Measurements from ENCODE around the gene BRD7. TPM values are rescaled to one million over a fixed set of nuclear protein-coding genes. Genes with fewer than 3 reads are reported as not detected.
A peak's percentile ranks its signal among the peaks of the same experiment; 100 is the strongest.
"Not testable (repeated sequence)": the region's sequence is repeated elsewhere in the genome, so short reads cannot be mapped to it uniquely, and the experiment has no call there.

Gene BRD7
- total and polyA plus RNA-seq, 7 experiments from 2014 or later: 34.5 to 91.1 (median 84.4) TPM

DNA sequence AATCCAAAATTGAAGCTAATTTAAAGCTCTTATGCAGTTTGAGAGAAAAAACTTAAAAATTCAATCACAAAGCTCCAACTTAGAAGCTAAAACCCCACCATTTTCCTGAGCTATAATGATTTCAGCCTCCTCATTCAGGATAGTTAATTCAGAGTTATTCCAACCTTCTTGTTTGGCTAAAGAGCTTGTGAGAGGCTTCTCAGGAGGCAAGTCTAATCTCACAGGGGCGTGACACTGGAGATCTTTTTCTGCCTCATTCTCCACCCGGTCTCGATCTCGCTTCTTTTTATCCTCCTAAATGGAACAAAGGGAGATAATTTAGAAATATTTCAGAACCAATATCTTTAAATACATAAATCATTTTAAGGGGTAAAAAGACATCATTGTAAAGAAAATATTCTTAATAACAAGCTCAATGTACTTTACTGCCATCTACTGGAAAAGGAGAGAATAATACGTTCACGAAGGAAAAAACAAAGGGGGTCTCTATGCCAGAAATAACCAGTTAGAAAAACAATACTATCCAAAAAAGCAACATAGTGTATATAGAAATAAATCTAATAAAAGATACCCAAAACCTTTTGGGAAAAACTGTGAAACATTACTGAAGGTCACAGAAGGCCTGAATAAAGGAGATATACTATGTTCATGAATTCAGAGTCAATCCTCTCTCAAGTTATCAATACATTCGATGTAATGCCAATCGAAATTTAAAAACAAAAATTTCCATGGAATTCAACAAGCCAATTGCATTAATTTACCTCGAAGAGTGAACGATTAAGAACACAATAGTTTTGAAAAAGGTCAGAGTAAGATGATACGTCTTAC, 13.9 kb downstream of the BRD7 start:
- H3K4me1 Mint-ChIP-seq: peaks cover 9 to 41% (median 25%) of the 10 kb centered on the region in 7 donors
- no peaks in the 10 kb centered on the region for H3K9me3 ChIP-seq (ENCODE audit: control insufficient read depth in 2 of 3, low read length in 3 of 3)
- peak overlapping the region in 8 of 9 donors; percentile 2 to 91 (median 68) for H3K27ac Mint-ChIP-seq
- peaks cover 4 to 44% (median 20%) of the 10 kb centered on the region in 3 experiments for H3K36me3 ChIP-seq (ENCODE audit: control insufficient read depth in 2 of 3, insufficient read depth in 3 of 3, low read length in 3 of 3)
- ChIA-PET CTCF (interaction anchor here (0.6 to 9.4 kb wide), 25 partner anchors 9 to 452 kb away, joined by 3 to 203 read pairs (median 4); partner anchors contain the start of genes ADCY7, CNEP1R1 and SNX20), POLR2A (interaction anchor here (1.0 to 8.5 kb wide), 6 partner anchors 16 to 195 kb away, joined by 3 to 80 read pairs (median 6); partner anchors contain the start of gene ADCY7)
- peak overlapping the region; percentile 31 for H3K27ac ChIP-seq (ENCODE audit: low read depth, low read length)
- no peaks in the 10 kb centered on the region for H3K27me3 Mint-ChIP-seq
- no peak overlapping the region for H3K4me3 ChIP-seq (ENCODE audit: low read length)
- intact Hi-C loops (cut with micrococcal nuclease): loop anchor here (1.0 kb wide), 6 partner anchors 20 to 331 kb away; no protein-coding TSS in a partner anchor
- DNase-seq (peak in 5 of 9 donors; percentile 32 to 63 (median 51)), ATAC-seq (peak; percentile 68)
- H3K4me1 ChIP-seq (ENCODE audit: control insufficient read depth in 2 of 2, insufficient read depth in 2 of 2, low read length in 2 of 2): no peaks in the 10 kb centered on the region
- no peaks in the 10 kb centered on the region for H3K9me3 Mint-ChIP-seq
- peaks cover 10 to 23% (median 17%) of the 10 kb centered on the region in 5 donors for H3K36me3 Mint-ChIP-seq
- H3K27me3 ChIP-seq (ENCODE audit: control insufficient read depth in 2 of 2, insufficient read depth in 2 of 2, low read length in 2 of 2): no peaks in the 10 kb centered on the region
- peak overlapping the region in 1 of 10 donors; percentile 21 for H3K4me3 Mint-ChIP-seq

DNA sequence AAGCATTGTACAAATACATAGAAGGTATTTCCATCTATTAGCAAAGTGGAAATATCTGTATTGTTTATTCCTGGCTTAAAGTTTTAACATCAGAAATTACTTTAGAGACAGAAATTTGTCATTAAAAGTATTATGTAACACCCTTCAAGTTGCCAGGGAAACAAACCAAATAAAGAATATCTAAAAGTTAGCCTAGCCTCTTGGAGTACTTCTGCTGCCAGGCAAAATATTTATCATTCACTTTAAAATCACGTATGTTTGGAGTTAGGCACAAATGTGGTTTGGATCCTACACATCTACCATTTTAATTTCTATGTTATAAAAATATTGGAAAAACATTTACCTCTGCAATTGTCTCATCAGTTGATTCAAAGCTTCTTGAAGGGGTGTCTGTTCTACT, 14.7 kb downstream of the BRD7 start:
- Histone ChIP-seq H3K27ac (ENCODE audit: low read depth, low read length) (no peak overlapping the region), H3K9me3 (ENCODE audit: control insufficient read depth in 2 of 3, low read length in 3 of 3) (no peaks in the 10 kb centered on the region), H3K4me3 (ENCODE audit: low read length) (no peak overlapping the region), H3K4me1 (ENCODE audit: control insufficient read depth in 2 of 2, insufficient read depth in 2 of 2, low read length in 2 of 2) (no peaks in the 10 kb centered on the region), H3K36me3 (ENCODE audit: control insufficient read depth in 2 of 3, insufficient read depth in 3 of 3, low read length in 3 of 3) (peaks cover 4 to 46% (median 24%) of the 10 kb centered on the region in 3 experiments), H3K27me3 (ENCODE audit: control insufficient read depth in 2 of 2, insufficient read depth in 2 of 2, low read length in 2 of 2) (no peaks in the 10 kb centered on the region)
- no peak for DNase-seq
- peaks cover 12 to 31% (median 24%) of the 10 kb centered on the region in 5 donors for H3K36me3 Mint-ChIP-seq
- H3K9me3 Mint-ChIP-seq: peaks cover 0 to 4% (median 0%) of the 10 kb centered on the region in 11 donors
- POLR2A ChIA-PET: interaction anchor here (1.0 to 8.5 kb wide), 7 partner anchors 13 to 88 kb away, joined by 3 to 80 read pairs (median 6); partner anchors contain the start of gene ADCY7
- H3K4me1 Mint-ChIP-seq: peaks cover 7 to 34% (median 17%) of the 10 kb centered on the region in 7 donors
- CTCF ChIA-PET: interaction anchor here (0.7 to 9.4 kb wide), 21 partner anchors 10 to 452 kb away, joined by 3 to 203 read pairs (median 5); partner anchors contain the start of genes ADCY7 and CNEP1R1
- H3K4me3 Mint-ChIP-seq: no peak overlapping the region
- intact Hi-C loops (cut with micrococcal nuclease): no loop called here
- H3K27ac Mint-ChIP-seq: peak overlapping the region in 2 of 9 donors; percentile 45 to 54
- H3K27me3 Mint-ChIP-seq: no peaks in the 10 kb centered on the region
- ATAC-seq: no peak

DNA sequence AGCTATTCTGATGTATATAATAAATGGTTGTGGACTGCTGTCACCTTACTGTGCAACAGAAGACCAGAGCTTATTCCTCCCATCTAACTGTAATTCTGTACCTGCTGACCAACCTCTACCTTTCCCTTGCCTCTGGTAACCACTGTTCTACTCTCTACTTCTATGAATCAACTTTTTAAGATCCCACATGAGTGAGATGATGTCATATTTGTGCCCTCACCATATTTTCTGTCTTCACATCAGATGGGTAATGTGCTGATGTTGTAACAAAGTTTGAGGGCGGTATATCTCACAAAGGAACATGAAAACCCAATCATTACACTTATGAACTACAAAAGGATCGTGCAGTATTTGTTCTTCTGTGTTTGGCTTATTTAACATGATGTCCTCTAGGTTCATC, 16.8 kb downstream of the BRD7 start:
- peaks cover 4 to 39% (median 24%) of the 10 kb centered on the region in 3 experiments for H3K36me3 ChIP-seq (ENCODE audit: control insufficient read depth in 2 of 3, insufficient read depth in 3 of 3, low read length in 3 of 3)
- H3K27me3 Mint-ChIP-seq: no peaks in the 10 kb centered on the region
- no peak overlapping the region for H3K4me3 ChIP-seq (ENCODE audit: low read length)

GRCh38 chr16:50351116-50351515, 17.7 kb downstream of the BRD7 start:
- ATAC-seq (no peak), DNase-seq (no peak)
- no peak overlapping the region for H3K4me3 ChIP-seq (ENCODE audit: low read length)
- ChIA-PET CTCF (interaction anchor here (0.7 to 9.4 kb wide), 3 partner anchors 12 to 302 kb away, joined by 3 to 203 read pairs (median 7); no protein-coding TSS in a partner anchor), POLR2A (interaction anchor here (7.5 to 8.5 kb wide), 2 partner anchors 13 to 23 kb away, joined by 74 to 80 read pairs; no protein-coding TSS in a partner anchor)
- no peaks in the 10 kb centered on the region for H3K4me1 ChIP-seq (ENCODE audit: control insufficient read depth in 2 of 2, insufficient read depth in 2 of 2, low read length in 2 of 2)
- Mint-ChIP-seq H3K27me3 (no peaks in the 10 kb centered on the region), H3K27ac (peak overlapping the region in 3 of 9 donors; percentile 54 to 89 (median 62)), H3K36me3 (peaks cover 26 to 55% (median 40%) of the 10 kb centered on the region in 5 donors), H3K4me1 (peaks cover 12 to 26% (median 20%) of the 10 kb centered on the region in 7 donors), H3K9me3 (peaks cover 0 to 12% (median 0%) of the 10 kb centered on the region in 11 donors), H3K4me3 (no peak overlapping the region)
- H3K36me3 ChIP-seq (ENCODE audit: control insufficient read depth in 2 of 3, insufficient read depth in 3 of 3, low read length in 3 of 3): peaks cover 4 to 39% (median 24%) of the 10 kb centered on the region in 3 experiments
- intact Hi-C loops (cut with micrococcal nuclease): no loop called here
- H3K9me3 ChIP-seq (ENCODE audit: control insufficient read depth in 2 of 3, low read length in 3 of 3): no peaks in the 10 kb centered on the region
- H3K27me3 ChIP-seq (ENCODE audit: control insufficient read depth in 2 of 2, insufficient read depth in 2 of 2, low read length in 2 of 2): no peaks in the 10 kb centered on the region
- H3K27ac ChIP-seq (ENCODE audit: low read depth, low read length): no peak overlapping the region

More for the DNA sequence above, 16.8 kb downstream of the BRD7 start:
- no peaks in the 10 kb centered on the region for H3K27me3 ChIP-seq (ENCODE audit: control insufficient read depth in 2 of 2, insufficient read depth in 2 of 2, low read length in 2 of 2)
- POLR2A ChIA-PET: interaction anchor here (0.8 to 8.5 kb wide), 4 partner anchors 10 to 24 kb away, joined by 3 to 80 read pairs (median 38); no protein-coding TSS in a partner anchor
- Mint-ChIP-seq H3K27ac (peak overlapping the region in 4 of 9 donors; percentile 31 to 83 (median 70)), H3K36me3 (peaks cover 22 to 49% (median 36%) of the 10 kb centered on the region in 5 donors), H3K4me1 (peaks cover 11 to 23% (median 18%) of the 10 kb centered on the region in 7 donors), H3K9me3 (peaks cover 0 to 12% (median 0%) of the 10 kb centered on the region in 11 donors), H3K4me3 (no peak overlapping the region)
- intact Hi-C loops (cut with micrococcal nuclease): no loop called here
- CTCF ChIA-PET: interaction anchor here (0.7 to 9.4 kb wide), 3 partner anchors 10 to 25 kb away, joined by 3 to 203 read pairs (median 7); no protein-coding TSS in a partner anchor
- peak; percentile 22 for ATAC-seq
- no peaks in the 10 kb centered on the region for H3K9me3 ChIP-seq (ENCODE audit: control insufficient read depth in 2 of 3, low read length in 3 of 3)
- no peak for DNase-seq
- H3K4me1 ChIP-seq (ENCODE audit: control insufficient read depth in 2 of 2, insufficient read depth in 2 of 2, low read length in 2 of 2): no peaks in the 10 kb centered on the region
- H3K27ac ChIP-seq (ENCODE audit: low read depth, low read length): no peak overlapping the region

DNA sequence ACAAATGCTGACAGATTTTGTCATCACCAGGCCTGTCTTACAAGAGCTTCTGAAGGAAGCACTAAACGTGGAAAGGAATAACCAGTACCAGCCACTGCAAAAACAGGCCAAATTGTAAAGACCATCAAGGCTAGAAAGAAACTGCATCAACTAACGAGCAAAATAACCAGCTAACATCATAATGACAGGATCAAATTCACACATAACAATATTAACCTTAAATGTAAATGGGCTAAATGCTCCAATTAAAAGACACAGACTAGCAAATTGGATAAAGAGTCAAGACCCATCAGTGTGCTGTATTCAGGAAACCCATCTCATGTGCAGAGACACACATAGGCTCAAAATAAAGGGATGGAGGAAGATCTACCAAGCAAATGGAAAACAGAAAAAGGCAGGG, 23.6 kb downstream of the BRD7 start:
- H3K27me3 Mint-ChIP-seq; POLR2A ChIA-PET; H3K4me3 Mint-ChIP-seq; DNase-seq; intact Hi-C loops (cut with micrococcal nuclease); H3K4me1 ChIP-seq (ENCODE audit: control insufficient read depth in 2 of 2, insufficient read depth in 2 of 2, low read length in 2 of 2); H3K9me3 ChIP-seq (ENCODE audit: control insufficient read depth in 2 of 3, low read length in 3 of 3); ATAC-seq; H3K27ac ChIP-seq (ENCODE audit: low read depth, low read length); H3K4me3 ChIP-seq (ENCODE audit: low read length); H3K27me3 ChIP-seq (ENCODE audit: control insufficient read depth in 2 of 2, insufficient read depth in 2 of 2, low read length in 2 of 2): not testable (repeated sequence)
- Mint-ChIP-seq H3K4me1 (peaks cover 7 to 27% (median 22%) of the 10 kb centered on the region in 7 donors), H3K27ac (peak overlapping the region in 1 of 9 donors; percentile 19), H3K9me3 (peaks cover 0 to 12% (median 0%) of the 10 kb centered on the region in 11 donors), H3K36me3 (peaks cover 36 to 71% (median 52%) of the 10 kb centered on the region in 5 donors)
- H3K36me3 ChIP-seq (ENCODE audit: control insufficient read depth in 2 of 3, insufficient read depth in 3 of 3, low read length in 3 of 3): peaks cover 0 to 26% (median 4%) of the 10 kb centered on the region in 3 experiments
- CTCF ChIA-PET: interaction anchor here (0.6 to 2.7 kb wide), 3 partner anchors 16 to 63 kb away, joined by 3 to 16 read pairs (median 4); no protein-coding TSS in a partner anchor

DNA sequence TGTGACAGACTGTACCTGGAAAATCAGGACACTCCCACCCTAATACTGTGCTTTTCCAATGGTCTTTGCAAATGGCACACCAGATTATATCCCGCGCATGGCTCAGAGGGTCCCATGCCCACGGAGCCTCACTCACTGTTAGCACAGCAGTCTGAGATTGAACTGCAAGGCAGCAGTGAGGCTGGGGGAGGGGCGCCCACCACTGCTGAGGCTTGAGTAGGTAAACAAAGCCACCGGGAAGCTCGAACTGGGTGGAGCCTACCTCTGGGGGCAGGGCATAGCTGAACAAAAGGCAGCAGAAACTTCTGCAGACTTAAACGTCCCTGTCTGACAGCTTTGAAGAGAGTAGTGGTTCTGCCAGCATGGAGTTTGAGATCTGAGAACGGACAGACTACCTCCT, 25.2 kb downstream of the BRD7 start:
- DNase-seq; H3K27me3 ChIP-seq (ENCODE audit: control insufficient read depth in 2 of 2, insufficient read depth in 2 of 2, low read length in 2 of 2); H3K4me3 Mint-ChIP-seq; H3K27me3 Mint-ChIP-seq; intact Hi-C loops (cut with micrococcal nuclease); H3K9me3 ChIP-seq (ENCODE audit: control insufficient read depth in 2 of 3, low read length in 3 of 3); ATAC-seq; H3K27ac ChIP-seq (ENCODE audit: low read depth, low read length); H3K4me3 ChIP-seq (ENCODE audit: low read length); H3K4me1 ChIP-seq (ENCODE audit: control insufficient read depth in 2 of 2, insufficient read depth in 2 of 2, low read length in 2 of 2); H3K9me3 Mint-ChIP-seq: not testable (repeated sequence)
- CTCF ChIA-PET: interaction anchor here (0.6 to 2.7 kb wide), 3 partner anchors 15 to 26 kb away, joined by 4 to 16 read pairs (median 4); no protein-coding TSS in a partner anchor
- peaks cover 0 to 26% (median 0%) of the 10 kb centered on the region in 3 experiments for H3K36me3 ChIP-seq (ENCODE audit: control insufficient read depth in 2 of 3, insufficient read depth in 3 of 3, low read length in 3 of 3)
- Mint-ChIP-seq H3K4me1 (peaks cover 12 to 38% (median 24%) of the 10 kb centered on the region in 7 donors), H3K36me3 (peaks cover 31 to 59% (median 40%) of the 10 kb centered on the region in 5 donors), H3K27ac (peak overlapping the region in 1 of 9 donors; percentile 56)
- POLR2A ChIA-PET: interaction anchor here (0.8 to 2.0 kb wide), 2 partner anchors 10 to 13 kb away, joined by 3 to 4 read pairs; no protein-coding TSS in a partner anchor
